Stomach (tissue), 9 donors: Measurements from ENCODE around the gene PHF20. TPM values are rescaled to one million over a fixed set of nuclear protein-coding genes. Genes with fewer than 3 reads are reported as not detected.
"Not testable (repeated sequence)": the region's sequence is repeated elsewhere in the genome, so short reads cannot be mapped to it uniquely, and the experiment has no call there.

Experiments
- DNase-seq, 2 donors: peaks; one replicate each; pipeline versions ENCODE4 v3.0.0 to v3.0.0-alpha.2; 2013 to 2019
- H3K27ac ChIP-seq, 5 donors: fragments of 200-600 bp in 4 of 5; sonication (generic) in 4 of 5; one replicate each; pipeline ENCODE4 v1.5.1; 2013 to 2019; ENCODE audit warnings: mild to moderate bottlenecking in 1 of 5, moderate library complexity in 1 of 5
- H3K27me3 ChIP-seq, 3 donors: fragments of 200-600 bp; sonication (generic); one replicate each; pipeline ENCODE4 v1.5.1; 2017 to 2019; ENCODE audit warnings: mixed run types in 1 of 3
- H3K36me3 ChIP-seq, 4 donors: fragments of 200-600 bp; sonication (generic); 1 replicate in 3 of 4; 2 replicates in 1 of 4; pipeline ENCODE4 v1.5.1; 2016 to 2019
- H3K4me1 ChIP-seq, 4 donors: fragments of 200-600 bp; sonication (generic); one replicate each; pipeline ENCODE4 v1.5.1; 2016 to 2019
- H3K4me3 ChIP-seq, 4 donors: fragments of 200-600 bp; sonication (generic) in 3 of 4; one replicate each; pipeline ENCODE4 v1.5.1; 2016 to 2019; ENCODE audit warnings: mild to moderate bottlenecking in 1 of 4
- H3K9me3 ChIP-seq, 4 donors: fragments of 200-600 bp; sonication (generic); one replicate each; pipeline ENCODE4 v1.5.1; 2016 to 2019
- EP300 ChIP-seq: sonication (generic); formaldehyde crosslinking; IDR thresholded peaks from one replicate; pipeline ENCODE4 v1.6.1; 2017; ENCODE audit warnings: antibody characterized with exemption
- POLR2A ChIP-seq, 4 donors: fragments of 450-650 bp; IDR thresholded peaks; one replicate each; pipeline ENCODE4 v1.6.1; 2016; ENCODE audit warnings: antibody characterized with exemption in 4 of 4, control low read depth in 2 of 4, mild to moderate bottlenecking in 1 of 4, moderate library complexity in 1 of 4
- POLR2AphosphoS5 ChIP-seq, 3 donors: sonication (generic); formaldehyde crosslinking; IDR thresholded peaks; one replicate each; pipeline ENCODE4 v1.6.1; 2016; ENCODE audit warnings: antibody characterized with exemption in 3 of 3
- WGBS, 5 donors: extraction: QIAGEN DNeasy Blood & Tissue Kit in 3 of 5; methylation state at CpG; one replicate each; pipeline versions ENCODE4 v1.1.5 to v1.1.7; 2013 to 2018; 5-methylcytosine and 5-hydroxymethylcytosine counted together
- intact Hi-C: fragments of 100-400 bp; cut with DNase I; formaldehyde crosslinking; loops from one replicate; pipeline ENCODE4 v1.15.1; 2023; ENCODE audit warnings: low total_unique reads
- polyA plus RNA-seq, 3 donors: library from polyadenylated mRNA; stranded (reverse); fragments of 200-250 nt; gene quantifications; one replicate each; pipeline ENCODE4 v1.2.3, GENCODE V29; 2013
- total RNA-seq, 5 donors: library from RNA; depleted of rRNA; stranded (reverse); fragments of >200 nt; gene quantifications; one replicate each; pipeline versions ENCODE4 v1.1.0 to v1.2.3, GENCODE V29; 2014 to 2016
- TF ChIP-seq, protein P1 (sequence below), 7 experiments: fragments of 450-650 bp in 4 of 7; fragments of 200-600 bp in 3 of 7; sonication (generic) in 3 of 7; IDR thresholded peaks; one replicate each; pipeline ENCODE4 v1.5.1; 2016 to 2019; ENCODE audit warnings: antibody characterized with exemption in 7 of 7, control low read depth in 2 of 7, mild to moderate bottlenecking in 1 of 7
- donor health status: healthy with polysubstance abuse.
- donor health status: Bipolar disorder and iron deficiency.
- donor health status: healthy.

Gene PHF20
- total and polyA plus RNA-seq, 8 donors: 18.3 to 135 (median 31.5) TPM

DNA sequence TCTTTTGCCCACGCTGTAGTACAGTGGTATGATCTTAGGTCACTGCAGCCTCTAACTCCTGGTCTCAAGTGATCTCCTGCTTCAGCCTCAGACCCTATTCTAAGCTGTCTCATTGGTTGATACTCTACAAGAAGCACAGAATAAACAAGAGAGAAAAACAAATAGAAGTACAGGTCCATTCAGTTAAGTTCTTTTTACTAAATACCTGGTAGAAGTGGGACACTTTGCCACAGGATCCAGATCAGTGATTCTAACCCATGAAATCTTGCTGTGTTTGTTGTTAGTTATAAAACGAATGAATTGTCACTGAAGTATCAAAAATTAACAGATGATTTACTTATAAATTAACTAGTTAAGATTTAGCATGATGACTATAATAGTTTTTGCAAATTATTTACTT lies 105.8 kb downstream of the PHF20 start:
- no peaks in the 10 kb centered on the region for H3K27me3 ChIP-seq
- H3K9me3 ChIP-seq: no peaks in the 10 kb centered on the region
- intact Hi-C loops: no loop called here
- TF ChIP-seq POLR2A (IDR thresholded peaks at IDR 0.05) (no peak), EP300 (no peak), POLR2AphosphoS5 (IDR thresholded peaks at IDR 0.05) (no peak)
- TF ChIP-seq, protein P1, sequence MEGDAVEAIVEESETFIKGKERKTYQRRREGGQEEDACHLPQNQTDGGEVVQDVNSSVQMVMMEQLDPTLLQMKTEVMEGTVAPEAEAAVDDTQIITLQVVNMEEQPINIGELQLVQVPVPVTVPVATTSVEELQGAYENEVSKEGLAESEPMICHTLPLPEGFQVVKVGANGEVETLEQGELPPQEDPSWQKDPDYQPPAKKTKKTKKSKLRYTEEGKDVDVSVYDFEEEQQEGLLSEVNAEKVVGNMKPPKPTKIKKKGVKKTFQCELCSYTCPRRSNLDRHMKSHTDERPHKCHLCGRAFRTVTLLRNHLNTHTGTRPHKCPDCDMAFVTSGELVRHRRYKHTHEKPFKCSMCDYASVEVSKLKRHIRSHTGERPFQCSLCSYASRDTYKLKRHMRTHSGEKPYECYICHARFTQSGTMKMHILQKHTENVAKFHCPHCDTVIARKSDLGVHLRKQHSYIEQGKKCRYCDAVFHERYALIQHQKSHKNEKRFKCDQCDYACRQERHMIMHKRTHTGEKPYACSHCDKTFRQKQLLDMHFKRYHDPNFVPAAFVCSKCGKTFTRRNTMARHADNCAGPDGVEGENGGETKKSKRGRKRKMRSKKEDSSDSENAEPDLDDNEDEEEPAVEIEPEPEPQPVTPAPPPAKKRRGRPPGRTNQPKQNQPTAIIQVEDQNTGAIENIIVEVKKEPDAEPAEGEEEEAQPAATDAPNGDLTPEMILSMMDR (IDR thresholded peaks at IDR 0.05): no peak
- H3K4me1 ChIP-seq: peaks cover 0 to 20% (median 6%) of the 10 kb centered on the region in 4 donors
- H3K36me3 ChIP-seq: peaks cover 4 to 26% (median 16%) of the 10 kb centered on the region in 4 donors
- H3K27ac ChIP-seq: no peak overlapping the region
- H3K4me3 ChIP-seq: no peak overlapping the region
- no peak for DNase-seq
- WGBS, 5 donors: 87 to 95% (median 92%) methylated on average over 2 of the region's 2 CpGs

DNA sequence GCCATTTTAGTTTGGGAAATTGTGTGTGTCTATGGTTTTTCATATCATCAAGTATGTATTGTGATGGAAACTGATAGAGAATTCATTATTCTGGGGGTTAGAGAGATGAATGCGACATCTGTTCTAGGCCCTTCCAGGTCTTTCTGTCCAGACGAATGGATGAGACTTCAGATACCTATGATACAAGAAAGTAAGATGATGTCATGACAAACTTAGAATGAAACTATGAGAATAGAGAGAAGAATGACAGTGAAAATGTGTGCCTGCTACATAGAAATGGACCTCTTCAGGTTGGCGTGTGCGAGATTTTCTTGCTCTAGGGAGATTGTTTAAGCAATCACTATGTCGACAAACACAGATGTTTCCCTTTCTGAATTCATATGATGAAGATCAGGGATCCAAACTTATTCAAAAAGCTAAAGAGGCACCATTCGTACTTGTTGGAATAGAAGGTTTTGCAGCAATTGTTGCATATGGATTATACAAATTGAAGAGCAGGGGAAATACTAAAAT lies 106.4 kb downstream of the PHF20 start:
- no peak overlapping the region for H3K4me3 ChIP-seq
- no peak for DNase-seq
- H3K27ac ChIP-seq: no peak overlapping the region
- no peak for TF ChIP-seq POLR2A (IDR thresholded peaks at IDR 0.05)
- TF ChIP-seq, protein P1 (IDR thresholded peaks at IDR 0.05): no peak
- TF ChIP-seq POLR2AphosphoS5 (IDR thresholded peaks at IDR 0.05): no peak
- no peak for TF ChIP-seq EP300
- peaks cover 4 to 22% (median 16%) of the 10 kb centered on the region in 4 donors for H3K36me3 ChIP-seq
- 91 to 94% (median 93%) methylated on average over 6 of the region's 6 CpGs for WGBS, 5 donors
- H3K9me3 ChIP-seq: no peaks in the 10 kb centered on the region
- H3K4me1 ChIP-seq: peaks cover 0 to 20% (median 6%) of the 10 kb centered on the region in 4 donors
- H3K27me3 ChIP-seq: no peaks in the 10 kb centered on the region
- intact Hi-C loops: no loop called here

DNA sequence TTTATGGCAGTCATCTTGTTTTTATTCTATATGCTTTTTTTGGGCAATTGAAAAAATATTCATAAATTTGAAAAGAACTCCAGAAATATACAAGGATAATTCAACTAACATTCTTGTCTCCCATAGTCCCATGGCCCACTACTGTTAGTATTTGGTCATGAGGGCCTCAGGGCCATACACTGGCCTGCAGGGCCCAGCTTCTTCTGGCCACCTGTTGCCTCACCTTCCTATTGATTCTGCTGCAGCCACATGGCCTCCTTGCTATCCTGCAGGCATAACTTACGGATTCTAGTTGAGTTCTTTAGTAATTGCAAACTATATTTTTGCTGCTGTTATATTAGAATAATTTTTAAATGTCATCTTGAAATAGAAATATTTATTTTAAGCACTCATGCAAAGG lies 109.9 kb downstream of the PHF20 start:
- intact Hi-C loops: loop anchor here (10.0 kb wide), 1 partner anchor 147 kb away; no protein-coding TSS in a partner anchor
- H3K27me3 ChIP-seq: no peaks in the 10 kb centered on the region
- no peaks in the 10 kb centered on the region for H3K9me3 ChIP-seq
- no peak for TF ChIP-seq EP300
- TF ChIP-seq POLR2A (IDR thresholded peaks at IDR 0.05): no peak
- TF ChIP-seq POLR2AphosphoS5 (IDR thresholded peaks at IDR 0.05): no peak
- TF ChIP-seq, protein P1 (IDR thresholded peaks at IDR 0.05): no peak
- no peak overlapping the region for H3K27ac ChIP-seq
- WGBS, 5 donors: 74 to 100% (median 89%) methylated on average over 1 of the region's 1 CpG
- no peak overlapping the region for H3K4me3 ChIP-seq
- peaks cover 0 to 31% (median 5%) of the 10 kb centered on the region in 4 donors for H3K4me1 ChIP-seq
- DNase-seq: no peak
- H3K36me3 ChIP-seq: peaks cover 0 to 19% (median 11%) of the 10 kb centered on the region in 4 donors

DNA sequence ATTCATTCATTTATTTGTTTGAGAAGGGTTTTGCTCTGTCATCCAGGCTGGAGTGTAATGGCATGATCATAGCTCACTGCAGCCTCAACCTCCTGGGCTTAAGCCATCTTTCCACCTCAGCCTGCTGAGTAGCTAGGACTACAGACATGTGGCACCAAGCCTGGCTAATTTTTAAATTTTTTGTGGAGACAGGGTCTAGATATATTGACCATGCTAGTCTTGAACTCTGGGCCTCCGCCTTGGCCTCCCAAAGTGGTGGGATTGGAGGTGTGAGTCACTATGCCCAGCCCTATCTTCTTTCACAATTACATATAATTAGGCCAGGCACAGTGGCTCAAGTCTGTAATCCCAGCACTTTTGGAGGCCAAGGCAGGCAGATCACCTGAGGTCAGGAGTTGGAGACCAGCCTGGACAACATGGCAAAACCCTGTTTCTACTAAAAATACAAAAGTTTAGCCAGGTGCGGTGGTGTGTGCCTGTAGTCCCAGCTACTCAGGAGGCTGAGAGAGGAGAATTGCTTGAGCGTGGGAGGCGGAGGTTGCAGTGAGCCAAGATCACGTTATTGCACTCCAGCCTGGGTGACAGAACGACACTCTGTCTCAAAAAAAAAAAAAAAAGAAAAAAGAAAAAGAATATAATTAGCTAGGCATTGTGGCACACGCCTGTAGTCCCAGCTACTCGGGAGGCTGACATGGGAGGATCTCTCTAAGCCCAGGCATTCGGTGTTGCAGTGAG lies 110.8 kb downstream of the PHF20 start:
- WGBS, 5 donors: 88 to 94% (median 92%) methylated on average over 9 of the region's 9 CpGs
- peak overlapping the region in 4 of 5 donors; percentile 80 to 86 (median 85) for H3K27ac ChIP-seq
- not testable (repeated sequence) for H3K27me3 ChIP-seq, H3K9me3 ChIP-seq, H3K4me3 ChIP-seq, DNase-seq
- H3K36me3 ChIP-seq: peaks cover 0 to 22% (median 11%) of the 10 kb centered on the region in 4 donors
- H3K4me1 ChIP-seq: peaks cover 0 to 31% (median 5%) of the 10 kb centered on the region in 4 donors
- intact Hi-C loops: loop anchor here (10.0 kb wide), 1 partner anchor 148 kb away; no protein-coding TSS in a partner anchor
